IMR-90 (cell line): ENCODE data around the gene NPHP4. TPM values are rescaled to one million over a fixed set of nuclear protein-coding genes. Genes with fewer than 3 reads are reported as not detected.

Source experiments
- ATAC-seq: fragments of 200-7000 bp; cut with Tn5 transposase; 2 replicates; pipeline ENCODE4 v1.9.1; 2020; ENCODE audit warnings: low read depth, mild to moderate bottlenecking, moderate library complexity
- BruUV-seq: library from RNA; stranded (reverse); fragments of 400-500 nt; replicated peaks from 2 replicates; lab custom pipeline; 2021; lab: Mats Ljungman, UMichigan
- CTCF ChIA-PET: fragments of 300-600 bp; formaldehyde crosslinking; extraction: SDS; loops from one replicate; lab custom pipeline; 2021; ENCODE audit warnings: antibody characterized with exemption; lab: Yijun Ruan, JAX
- POLR2A ChIA-PET: fragments of 300-600 bp; sonication (Branson Sonifier 250); formaldehyde crosslinking; loops from one replicate; lab custom pipeline; 2022; ENCODE audit warnings: antibody characterized with exemption; ENCODE audit not compliant: unreplicated experiment; lab: Charles Lee
- DNase-seq: peaks from one replicate; pipeline ENCODE4 v3.0.0; 2013
- H2AFZ ChIP-seq: replicated peaks from 2 replicates; pipeline ENCODE3; 2013; ENCODE audit warnings: low read length, mild to moderate bottlenecking; ENCODE audit not compliant: poor library complexity
- H2AK5ac ChIP-seq: 2 replicates; pipeline ENCODE4 v1.6.1; 2013; ENCODE audit warnings: low read depth, low read length, inconsistent platforms
- H2AK9ac ChIP-seq: replicated peaks from 2 replicates; pipeline ENCODE3; 2013; ENCODE audit warnings: mild to moderate bottlenecking, low read depth, low read length, moderate library complexity; ENCODE audit not compliant: poor library complexity
- H2BK120ac ChIP-seq: 2 replicates; pipeline ENCODE4 v1.6.1; 2013; ENCODE audit warnings: low read depth, low read length, inconsistent platforms
- H2BK15ac ChIP-seq: 3 replicates; pipeline ENCODE4 v1.6.1; 2013; ENCODE audit warnings: low read depth, low read length, inconsistent platforms
- H2BK20ac ChIP-seq: 2 replicates; pipeline ENCODE4 v1.6.1; 2013; ENCODE audit warnings: low read depth, mild to moderate bottlenecking, inconsistent platforms, low read length, moderate library complexity
- H2BK5ac ChIP-seq: 2 replicates; pipeline ENCODE4 v1.6.1; 2013; ENCODE audit warnings: mild to moderate bottlenecking, low read depth, low read length, inconsistent platforms; ENCODE audit not compliant: poor library complexity, severe bottlenecking
- H3K14ac ChIP-seq: replicated peaks from 2 replicates; pipeline ENCODE4 v1.6.1; 2013; ENCODE audit warnings: low read depth, low read length, inconsistent platforms
- H3K18ac ChIP-seq: 2 replicates; pipeline ENCODE4 v1.6.1; 2013; ENCODE audit warnings: low read depth, low read length, control low read depth
- H3K23ac ChIP-seq: 2 replicates; pipeline ENCODE4 v1.6.1; 2013; ENCODE audit warnings: low read depth, low read length, inconsistent platforms
- H3K27ac ChIP-seq: 2 replicates; pipeline ENCODE4 v1.5.1; 2013; ENCODE audit warnings: mild to moderate bottlenecking, control low read depth, low read length; ENCODE audit not compliant: insufficient read depth
- H3K27me3 ChIP-seq: 2 replicates; pipeline ENCODE4 v1.6.1; 2013; ENCODE audit warnings: low read length; ENCODE audit not compliant: control insufficient read depth, insufficient read depth
- H3K36me3 ChIP-seq: 2 replicates; pipeline ENCODE4 v1.6.1; 2013; ENCODE audit warnings: low read length, mixed read lengths; ENCODE audit not compliant: control insufficient read depth, insufficient read depth
- H3K4ac ChIP-seq: 2 replicates; pipeline ENCODE4 v1.6.1; 2013; ENCODE audit warnings: low read depth, low read length, inconsistent platforms
- H3K4me1 ChIP-seq: 2 replicates; pipeline ENCODE4 v1.6.1; 2013; ENCODE audit warnings: low read length, mixed read lengths; ENCODE audit not compliant: control insufficient read depth, insufficient read depth
- H3K4me2 ChIP-seq: 2 replicates; pipeline ENCODE4 v1.6.1; 2013; ENCODE audit warnings: low read depth, mild to moderate bottlenecking, control low read depth, low read length, moderate library complexity
- H3K4me3 ChIP-seq: 2 replicates; pipeline ENCODE4 v1.5.1; 2013; ENCODE audit warnings: low read depth, mild to moderate bottlenecking, control low read depth, low read length, moderate library complexity; ENCODE audit not compliant: insufficient read depth
- H3K56ac ChIP-seq: 2 replicates; pipeline ENCODE4 v1.6.1; 2013; ENCODE audit warnings: low read length, inconsistent platforms; ENCODE audit not compliant: insufficient read depth; ENCODE audit errors: extremely low read depth
- H3K79me1 ChIP-seq, 2 experiments: 2 replicates each; pipeline ENCODE4 v1.6.1; 2013; ENCODE audit warnings: low read length in 2 of 2, inconsistent platforms in 1 of 2, low read depth in 1 of 2
- H3K9ac ChIP-seq: 2 replicates; pipeline ENCODE4 v1.6.1; 2013; ENCODE audit warnings: low read depth, low read length, control low read depth
- H3K9me1 ChIP-seq: 2 replicates; pipeline ENCODE4 v1.6.1; 2013; ENCODE audit warnings: low read length, inconsistent platforms; ENCODE audit not compliant: insufficient read depth
- H3K9me3 ChIP-seq: 2 replicates; pipeline ENCODE4 v1.6.1; 2013; ENCODE audit warnings: low read length; ENCODE audit not compliant: control insufficient read depth, insufficient read depth
- H4K20me1 ChIP-seq: 2 replicates; pipeline ENCODE4 v1.6.1; 2013; ENCODE audit warnings: low read length, inconsistent platforms; ENCODE audit not compliant: insufficient read depth
- H4K5ac ChIP-seq: 2 replicates; pipeline ENCODE4 v1.6.1; 2013; ENCODE audit warnings: mild to moderate bottlenecking, low read depth, low read length, control low read depth
- H4K8ac ChIP-seq, 2 experiments: 2 replicates each; pipeline ENCODE4 v1.6.1; 2013; ENCODE audit warnings: low read depth in 2 of 2, low read length in 2 of 2, control low read depth in 1 of 2, inconsistent platforms in 1 of 2
- H4K91ac ChIP-seq: 2 replicates; pipeline ENCODE4 v1.6.1; 2013; ENCODE audit warnings: low read depth, low read length, inconsistent platforms; ENCODE audit not compliant: insufficient read depth
- BHLHE40 ChIP-seq: fragments of 150-350 bp; IDR thresholded peaks from 2 replicates; pipeline ENCODE4 v1.6.1; 2016; ENCODE audit warnings: mild to moderate bottlenecking, low read depth, low read length
- CHD1 ChIP-seq: IDR thresholded peaks from 2 replicates; pipeline ENCODE4 v1.6.1; 2012; ENCODE audit warnings: low read depth, low read length, improper control_type of control experiment
- FOS ChIP-seq: fragments of 150-350 bp; IDR thresholded peaks from 2 replicates; pipeline ENCODE4 v1.6.1; 2016; ENCODE audit warnings: low read depth, low read length
- MAZ ChIP-seq: IDR thresholded peaks from 2 replicates; pipeline ENCODE4 v1.6.1; 2012; ENCODE audit warnings: low read depth, mild to moderate bottlenecking, low read length, improper control_type of control experiment, moderate library complexity, borderline replicate concordance
- NFE2L2 ChIP-seq: fragments of 150-350 bp; IDR thresholded peaks from 2 replicates; pipeline ENCODE4 v1.6.1; 2016; ENCODE audit warnings: low read depth, mild to moderate bottlenecking, low read length
- POLR2A ChIP-seq: IDR thresholded peaks from 2 replicates; pipeline ENCODE4 v1.6.1; 2012; ENCODE audit warnings: mild to moderate bottlenecking, low read depth, low read length
- RAD21 ChIP-seq: IDR thresholded peaks from 2 replicates; pipeline ENCODE4 v1.6.1; 2012; ENCODE audit warnings: low read length, improper control_type of control experiment
- RCOR1 ChIP-seq: IDR thresholded peaks from 2 replicates; pipeline ENCODE4 v1.6.1; 2012; ENCODE audit warnings: mild to moderate bottlenecking, low read length, improper control_type of control experiment; ENCODE audit not compliant: insufficient replicate concordance
- RFX5 ChIP-seq: IDR thresholded peaks from 2 replicates; pipeline ENCODE4 v1.8.0; 2012; ENCODE audit warnings: low read depth, mild to moderate bottlenecking, low read length, moderate library complexity
- WGBS, 2 experiments: methylation state at CpG; one replicate each; pipeline versions ENCODE4 v1.1.5 to v1.1.7; 2013; ENCODE audit warnings: missing lambda C conversion rate in 2 of 2; ENCODE audit not compliant: insufficient read length in 1 of 2; ENCODE audit errors: extremely low coverage in 2 of 2; 5-methylcytosine and 5-hydroxymethylcytosine counted together
- dilution Hi-C: fragments of 300-500 bp; cut with HindIII; formaldehyde crosslinking; loops from one replicate; pipeline ENCODE4 v1.14.3; 2018; ENCODE audit warnings: low sequenced_read_pairs; ENCODE audit not compliant: unreplicated experiment
- in situ Hi-C: fragments of 300-500 bp; cut with MboI; formaldehyde crosslinking; loops from 3 replicates; pipeline ENCODE4 v1.14.3; 2019; ENCODE audit warnings: low sequenced_read_pairs, inconsistent platforms, mixed read lengths
- intact Hi-C: fragments of 100-400 bp; cut with micrococcal nuclease; formaldehyde crosslinking; loops from 2 replicates; pipeline ENCODE4 v1.10.0; 2022
- polyA plus RNA-seq, 3 experiments: library from polyadenylated mRNA; depleted of rRNA; stranded (reverse); fragments of >200 nt; gene quantifications; 2 replicates each; pipeline ENCODE4 v1.2.3, GENCODE V29; 2012; ENCODE audit warnings: low replicate concordance in 1 of 3
- total RNA-seq: library from RNA; depleted of rRNA; stranded (reverse); fragments of >200 nt; gene quantifications from 2 replicates; pipeline ENCODE4 v1.2.3, GENCODE V29; 2012
- TF ChIP-seq, protein P1 (sequence below): fragments of 150-350 bp; IDR thresholded peaks from 2 replicates; pipeline ENCODE4 v1.6.1; 2017; ENCODE audit warnings: mild to moderate bottlenecking, antibody characterized with exemption, low read length, low read depth
- TF ChIP-seq, protein P2 (sequence below): fragments of 150-350 bp; IDR thresholded peaks from 2 replicates; pipeline ENCODE4 v1.6.1; 2016; ENCODE audit warnings: low read depth, mild to moderate bottlenecking, low read length, moderate library complexity, borderline replicate concordance

The NPHP4 gene
- total and polyA plus RNA-seq, 2 of the 4 experiments (the other 2 are of a cell fraction), result 2.0 to 5.5 TPM

- Histone ChIP-seq H3K4me3 (no peak overlapping the region), H3K9ac (no peak overlapping the region), H2BK15ac (no peak overlapping the region), H2AK5ac (no peak overlapping the region), H3K4me1 (no peaks in the 10 kb centered on the region), H4K91ac (no peak overlapping the region), H2AFZ (no peak overlapping the region), H3K18ac (no peak overlapping the region), H2AK9ac (no peak overlapping the region), H4K8ac (no peak overlapping the region), H3K14ac (no peak overlapping the region), H2BK5ac (no peak overlapping the region), H3K56ac (no peak overlapping the region), H3K4me2 (no peak overlapping the region), H2BK120ac (no peak overlapping the region), H4K20me1 (no peaks in the 10 kb centered on the region), H3K27ac (no peak overlapping the region), H3K27me3 (no peaks in the 10 kb centered on the region), H3K9me3 (peaks cover 4% of the 10 kb centered on the region; the same call in 1 of the 2 replicates), H3K36me3 (no peaks in the 10 kb centered on the region), H4K5ac (no peak overlapping the region), H2BK20ac (no peak overlapping the region), H3K9me1 (no peaks in the 10 kb centered on the region), H3K23ac (no peak overlapping the region), H3K4ac (no peak overlapping the region), H3K79me1 (no peaks in the 10 kb centered on the region)
- POLR2A ChIA-PET, result no interaction called here
- dilution Hi-C loops, result no loop called here
- in situ Hi-C loops, result no loop called here
- no peak for ATAC-seq
- peak; percentile 4 for DNase-seq
- no TSS peak for BruUV-seq
- TF ChIP-seq FOS (no peak), RFX5 (no peak), RCOR1 (no peak), MAZ (no peak), BHLHE40 (no peak), CHD1 (no peak), POLR2A (no peak), RAD21 (no peak), NFE2L2 (no peak)
- TF ChIP-seq, protein P1, sequence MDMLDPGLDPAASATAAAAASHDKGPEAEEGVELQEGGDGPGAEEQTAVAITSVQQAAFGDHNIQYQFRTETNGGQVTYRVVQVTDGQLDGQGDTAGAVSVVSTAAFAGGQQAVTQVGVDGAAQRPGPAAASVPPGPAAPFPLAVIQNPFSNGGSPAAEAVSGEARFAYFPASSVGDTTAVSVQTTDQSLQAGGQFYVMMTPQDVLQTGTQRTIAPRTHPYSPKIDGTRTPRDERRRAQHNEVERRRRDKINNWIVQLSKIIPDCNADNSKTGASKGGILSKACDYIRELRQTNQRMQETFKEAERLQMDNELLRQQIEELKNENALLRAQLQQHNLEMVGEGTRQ, result no peak
- TF ChIP-seq, protein P2, sequence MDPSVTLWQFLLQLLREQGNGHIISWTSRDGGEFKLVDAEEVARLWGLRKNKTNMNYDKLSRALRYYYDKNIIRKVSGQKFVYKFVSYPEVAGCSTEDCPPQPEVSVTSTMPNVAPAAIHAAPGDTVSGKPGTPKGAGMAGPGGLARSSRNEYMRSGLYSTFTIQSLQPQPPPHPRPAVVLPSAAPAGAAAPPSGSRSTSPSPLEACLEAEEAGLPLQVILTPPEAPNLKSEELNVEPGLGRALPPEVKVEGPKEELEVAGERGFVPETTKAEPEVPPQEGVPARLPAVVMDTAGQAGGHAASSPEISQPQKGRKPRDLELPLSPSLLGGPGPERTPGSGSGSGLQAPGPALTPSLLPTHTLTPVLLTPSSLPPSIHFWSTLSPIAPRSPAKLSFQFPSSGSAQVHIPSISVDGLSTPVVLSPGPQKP, result no peak
- CTCF ChIA-PET, result no interaction called here
- intact Hi-C loops, result no loop called here
- WGBS, 2 experiments, result 17% methylated on average over 1 of the region's 8 CpGs; no CpG with 5 or more reads in 1 of the 2 experiments
Measured at GRCh38 chr1:5850503-5850902, 141.7 kb downstream of the NPHP4 start.
